Right ventricle myocardium superior (tissue), 1 donor: ENCODE measurements around the gene SPEG. TPM values are rescaled to one million over a fixed set of nuclear protein-coding genes. Genes with fewer than 3 reads are reported as not detected.
"Not testable (repeated sequence)": the region's sequence is repeated elsewhere in the genome, so short reads cannot be mapped to it uniquely, and the experiment has no call there.

Source experiments
- ATAC-seq: fragments of 200-7000 bp; cut with Tn5 transposase; one replicate; pipeline ENCODE4 v1.9.1; 2020; ENCODE audit warnings: mild to moderate bottlenecking; ENCODE audit not compliant: poor library complexity
- DNase-seq: peaks from one replicate; pipeline ENCODE4 v3.0.0-alpha.2; 2020
- intact Hi-C: fragments of 100-400 bp; cut with DNase I; formaldehyde crosslinking; loops from one replicate; pipeline ENCODE4 v1.11.2; 2022
- total RNA-seq: library from RNA; stranded (reverse); fragmentation: NEBNext Ultra II Directional; extraction: Animal tissue kit (Norgen Biotek cat#: 25700); gene quantifications from one replicate; pipeline ENCODE4 v1.2.1, GENCODE V29; 2021
- donor health status: DM: no; HTN: yes; CAD: no; lungs with severe emphysema.

Gene SPEG
- total RNA-seq, 1 donor from 2014 or later = 103 TPM

GRCh38 chr2:219402665-219403515 lies 31.8 kb upstream of the SPEG start:
- DNase-seq (peak; percentile 67), ATAC-seq (peak; percentile 31)
- intact Hi-C loops = no loop called here

GRCh38 chr2:219403861-219404260 lies 30.8 kb upstream of the SPEG start:
- intact Hi-C loops = loop anchor here (2.0 kb wide), 1 partner anchor 127 kb away; no protein-coding TSS in a partner anchor
- ATAC-seq (no peak), DNase-seq (no peak)

- DNase-seq = no peak
- intact Hi-C loops = loop anchor here (2.0 kb wide), 1 partner anchor 126 kb away; no protein-coding TSS in a partner anchor
- ATAC-seq = peak; percentile 62
Measured at GRCh38 chr2:219404291-219404910, 30.2 kb upstream of the SPEG start.

GRCh38 chr2:219404954-219405353 lies 29.7 kb upstream of the SPEG start:
- DNase-seq = peak; percentile 72
- intact Hi-C loops = loop anchor here (2.0 kb wide), 1 partner anchor 126 kb away; no protein-coding TSS in a partner anchor
- ATAC-seq = peak; percentile 72

- intact Hi-C loops = loop anchor here (2.0 kb wide), 1 partner anchor 125 kb away; no protein-coding TSS in a partner anchor
- DNase-seq (peak; percentile 73), ATAC-seq (peak; percentile 77)
Measured at GRCh38 chr2:219405451-219405850, 29.2 kb upstream of the SPEG start.

- peak; percentile 2 for ATAC-seq
- intact Hi-C loops = loop anchor here (2.0 kb wide), 1 partner anchor 125 kb away; no protein-coding TSS in a partner anchor
Measured at GRCh38 chr2:219405958-219406860, 28.4 kb upstream of the SPEG start.

GRCh38 chr2:219406861-219407230 lies 27.8 kb upstream of the SPEG start:
- peak; percentile 79 for DNase-seq
- intact Hi-C loops = no loop called here
- ATAC-seq = peak; percentile 50

More at GRCh38 chr2:219405958-219406860, 28.4 kb upstream of the SPEG start:
- DNase-seq = no peak

GRCh38 chr2:219407343-219407742 lies 27.3 kb upstream of the SPEG start:
- intact Hi-C loops, DNase-seq, ATAC-seq: not testable (repeated sequence)

- intact Hi-C loops = no loop called here
- DNase-seq = no peak
- ATAC-seq = no peak
Measured at GRCh38 chr2:219408204-219408603, 26.4 kb upstream of the SPEG start.

- DNase-seq (no peak), ATAC-seq (no peak)
- intact Hi-C loops = no loop called here
Measured at GRCh38 chr2:219408631-219409030, 26.0 kb upstream of the SPEG start.

- intact Hi-C loops = no loop called here
- ATAC-seq (no peak), DNase-seq (no peak)
Measured at GRCh38 chr2:219409619-219410018, 25.0 kb upstream of the SPEG start.

GRCh38 chr2:219410390-219410789 lies 24.3 kb upstream of the SPEG start:
- intact Hi-C loops = no loop called here
- no peak for DNase-seq
- no peak for ATAC-seq

- no peak for DNase-seq
- intact Hi-C loops = no loop called here
- no peak for ATAC-seq
Measured at GRCh38 chr2:219414857-219415256, 19.8 kb upstream of the SPEG start.

GRCh38 chr2:219415580-219416234 lies 18.9 kb upstream of the SPEG start:
- DNase-seq (no peak), ATAC-seq (no peak)
- intact Hi-C loops = no loop called here

GRCh38 chr2:219416235-219416602 lies 18.4 kb upstream of the SPEG start:
- intact Hi-C loops = no loop called here
- ATAC-seq (no peak), DNase-seq (no peak)

GRCh38 chr2:219416938-219417337 lies 17.7 kb upstream of the SPEG start:
- DNase-seq (no peak), ATAC-seq (peak; percentile 42)
- intact Hi-C loops = no loop called here

GRCh38 chr2:219417374-219417773 lies 17.3 kb upstream of the SPEG start:
- intact Hi-C loops = no loop called here
- peak; percentile 67 for DNase-seq
- peak; percentile 64 for ATAC-seq
